Caco-2 (cell line): ENCODE results near the gene ALDH4A1. TPM values are rescaled to one million over a fixed set of nuclear protein-coding genes. Genes with fewer than 3 reads are reported as not detected.

Source experiments
- BruUV-seq: library from RNA; stranded (reverse); fragments of 400-500 nt; replicated peaks from 2 replicates; lab custom pipeline; 2021; lab: Mats Ljungman, UMichigan
- CTCF ChIA-PET: fragments of 300-600 bp; sonication (Branson Sonifier 250); formaldehyde crosslinking; loops from one replicate; lab custom pipeline; 2022; ENCODE audit warnings: antibody characterized with exemption; lab: Charles Lee
- POLR2A ChIA-PET: fragments of 300-600 bp; sonication (Branson Sonifier 250); formaldehyde crosslinking; loops from one replicate; lab custom pipeline; 2022; ENCODE audit warnings: antibody characterized with exemption; lab: Charles Lee
- DNase-seq, 2 experiments: peaks; one replicate each; pipeline versions ENCODE4 v3.0.0 to v3.0.0-alpha.2; 2020 to 2022
- H3K27me3 ChIP-seq: replicated peaks from 2 replicates; pipeline ENCODE4 v1.6.0; 2011; ENCODE audit warnings: low read length; ENCODE audit not compliant: control insufficient read depth, insufficient read depth
- H3K36me3 ChIP-seq: 2 replicates; pipeline ENCODE4 v1.5.1; 2011; ENCODE audit warnings: low read length; ENCODE audit not compliant: control insufficient read depth, insufficient read depth
- H3K4me1 ChIP-seq: fragments of 250-450 bp; sonication (Bioruptor Pico); 2 replicates; pipeline ENCODE4 v1.5.1; 2020; ENCODE audit warnings: mild to moderate bottlenecking
- H3K4me3 ChIP-seq: 2 replicates; pipeline ENCODE4 v1.5.1; 2011; ENCODE audit warnings: low read depth, mild to moderate bottlenecking, control low read depth, low read length
- H3K9me3 ChIP-seq: fragments of 250-450 bp; sonication (Bioruptor Pico); 2 replicates; pipeline ENCODE4 v1.5.1; 2020; ENCODE audit warnings: mild to moderate bottlenecking, moderate library complexity
- H3K27ac Mint-ChIP-seq: one replicate; pipeline ENCODE4 v1.8.0; 2022; ENCODE audit warnings: mixed read lengths; ENCODE audit not compliant: unreplicated experiment
- H3K27me3 Mint-ChIP-seq: one replicate; pipeline ENCODE4 v1.8.0; 2022; ENCODE audit warnings: mixed read lengths; ENCODE audit not compliant: insufficient read depth, unreplicated experiment
- H3K36me3 Mint-ChIP-seq: one replicate; pipeline ENCODE4 v1.8.0; 2022; ENCODE audit warnings: mild to moderate bottlenecking, mixed read lengths; ENCODE audit not compliant: insufficient read depth, unreplicated experiment
- H3K4me1 Mint-ChIP-seq: one replicate; pipeline ENCODE4 v1.8.0; 2022; ENCODE audit warnings: low read depth, mixed read lengths; ENCODE audit not compliant: unreplicated experiment
- H3K4me3 Mint-ChIP-seq: one replicate; pipeline ENCODE4 v1.8.0; 2022; ENCODE audit warnings: mild to moderate bottlenecking, moderate library complexity, mixed read lengths; ENCODE audit not compliant: unreplicated experiment
- H3K9me3 Mint-ChIP-seq: one replicate; pipeline ENCODE4 v1.8.0; 2022; ENCODE audit warnings: mixed read lengths; ENCODE audit not compliant: unreplicated experiment
- intact Hi-C: fragments of 100-400 bp; cut with micrococcal nuclease; formaldehyde crosslinking; loops from one replicate; pipeline ENCODE4 v1.10.0; 2022; ENCODE audit not compliant: unreplicated experiment
- total RNA-seq: library from RNA; stranded (reverse); gene quantifications from 2 replicates; pipeline ENCODE4 v1.2.3, GENCODE V29; 2022
- TF ChIP-seq, protein P1 (sequence below), 2 experiments: fragments of 200-600 bp in 1 of 2; IDR thresholded peaks; 1 replicate in 1 of 2; 2 replicates in 1 of 2; pipeline versions ENCODE4 v1.5.1 to v1.8.0; 2011 to 2022; ENCODE audit warnings: antibody characterized with exemption in 1 of 2, control low read depth in 1 of 2, inconsistent platforms in 1 of 2, low read depth in 1 of 2, low read length in 1 of 2, mild to moderate bottlenecking in 1 of 2, moderate library complexity in 1 of 2; ENCODE audit not compliant: insufficient read depth in 1 of 2, severe bottlenecking in 1 of 2, unreplicated experiment in 1 of 2

ALDH4A1 gene
- total RNA-seq, 1 experiment from 2014 or later: 18.0 TPM

DNA sequence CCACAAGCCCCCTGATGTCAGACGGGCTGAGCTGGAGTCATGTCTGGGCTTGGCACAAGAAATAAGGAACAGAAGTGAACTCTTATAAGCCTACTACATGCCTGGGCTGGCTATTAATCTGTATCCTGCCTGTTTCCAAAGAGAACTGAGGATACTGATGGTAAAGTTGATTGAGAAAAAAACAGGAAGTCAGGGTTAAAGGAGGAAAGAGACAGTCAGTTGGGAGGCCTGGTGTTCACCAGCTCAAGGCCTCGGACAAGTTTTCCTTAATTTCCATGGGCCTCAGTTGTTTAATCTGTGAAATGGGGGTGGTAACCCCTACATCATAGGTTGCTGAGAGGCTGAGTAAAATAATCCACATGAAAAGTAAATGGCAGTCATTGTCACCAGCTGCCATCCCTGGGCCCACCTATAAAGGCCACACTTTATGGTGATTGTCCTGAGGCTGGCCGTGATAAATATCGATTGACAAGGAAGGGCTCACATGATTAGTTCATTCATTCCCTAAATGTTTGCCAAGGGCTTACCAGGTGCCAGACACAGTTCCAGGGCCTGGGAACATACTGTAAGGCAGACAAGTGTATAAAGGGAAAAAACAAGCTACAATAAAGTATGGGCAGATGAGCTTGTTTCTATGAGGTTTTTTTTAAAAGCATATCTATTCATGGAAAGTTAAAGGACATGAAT lies 2.8 kb downstream of the ALDH4A1 start:
- Mint-ChIP-seq H3K27ac (no peak overlapping the region), H3K36me3 (peaks cover 18% of the 10 kb centered on the region), H3K9me3 (no peaks in the 10 kb centered on the region), H3K4me3 (no peak overlapping the region), H3K27me3 (no peaks in the 10 kb centered on the region), H3K4me1 (peaks cover 5% of the 10 kb centered on the region)
- no peaks in the 10 kb centered on the region for H3K27me3 ChIP-seq
- no peaks in the 10 kb centered on the region for H3K36me3 ChIP-seq
- no peak overlapping the region for H3K4me3 ChIP-seq
- POLR2A ChIA-PET: no interaction called here
- no peak for DNase-seq
- intact Hi-C loops: loop anchor here (5.0 kb wide), 1 partner anchor 58 kb away; the partner anchor contains the start of gene IFFO2
- BruUV-seq: no TSS peak
- CTCF ChIA-PET: interaction anchor here (1.0 kb wide), 1 partner anchor 14 kb away, joined by 3 read pairs; no protein-coding TSS in a partner anchor
- no peaks in the 10 kb centered on the region for H3K9me3 ChIP-seq
- TF ChIP-seq, protein P1, sequence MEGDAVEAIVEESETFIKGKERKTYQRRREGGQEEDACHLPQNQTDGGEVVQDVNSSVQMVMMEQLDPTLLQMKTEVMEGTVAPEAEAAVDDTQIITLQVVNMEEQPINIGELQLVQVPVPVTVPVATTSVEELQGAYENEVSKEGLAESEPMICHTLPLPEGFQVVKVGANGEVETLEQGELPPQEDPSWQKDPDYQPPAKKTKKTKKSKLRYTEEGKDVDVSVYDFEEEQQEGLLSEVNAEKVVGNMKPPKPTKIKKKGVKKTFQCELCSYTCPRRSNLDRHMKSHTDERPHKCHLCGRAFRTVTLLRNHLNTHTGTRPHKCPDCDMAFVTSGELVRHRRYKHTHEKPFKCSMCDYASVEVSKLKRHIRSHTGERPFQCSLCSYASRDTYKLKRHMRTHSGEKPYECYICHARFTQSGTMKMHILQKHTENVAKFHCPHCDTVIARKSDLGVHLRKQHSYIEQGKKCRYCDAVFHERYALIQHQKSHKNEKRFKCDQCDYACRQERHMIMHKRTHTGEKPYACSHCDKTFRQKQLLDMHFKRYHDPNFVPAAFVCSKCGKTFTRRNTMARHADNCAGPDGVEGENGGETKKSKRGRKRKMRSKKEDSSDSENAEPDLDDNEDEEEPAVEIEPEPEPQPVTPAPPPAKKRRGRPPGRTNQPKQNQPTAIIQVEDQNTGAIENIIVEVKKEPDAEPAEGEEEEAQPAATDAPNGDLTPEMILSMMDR (IDR thresholded peaks at IDR 0.05; ENCODE audit: insufficient read depth in 1 of 2, low read depth in 1 of 2, low read length in 1 of 2, severe bottlenecking in 1 of 2, unreplicated experiment in 1 of 2): no peak
- peaks cover 30% of the 10 kb centered on the region for H3K4me1 ChIP-seq

GRCh38 chr1:18898567-18898966 lies 3.8 kb downstream of the ALDH4A1 start:
- no TSS peak for BruUV-seq
- no peaks in the 10 kb centered on the region for H3K27me3 ChIP-seq
- TF ChIP-seq, protein P1 (IDR thresholded peaks at IDR 0.05; ENCODE audit: insufficient read depth in 1 of 2, low read depth in 1 of 2, low read length in 1 of 2, severe bottlenecking in 1 of 2, unreplicated experiment in 1 of 2): no peak
- no peaks in the 10 kb centered on the region for H3K36me3 ChIP-seq
- Mint-ChIP-seq H3K27me3 (no peaks in the 10 kb centered on the region), H3K9me3 (no peaks in the 10 kb centered on the region), H3K4me1 (peaks cover 7% of the 10 kb centered on the region), H3K27ac (no peak overlapping the region), H3K4me3 (no peak overlapping the region), H3K36me3 (peaks cover 19% of the 10 kb centered on the region)
- POLR2A ChIA-PET: no interaction called here
- no peaks in the 10 kb centered on the region for H3K9me3 ChIP-seq
- CTCF ChIA-PET: no interaction called here
- H3K4me3 ChIP-seq: no peak overlapping the region
- peaks cover 33% of the 10 kb centered on the region for H3K4me1 ChIP-seq
- DNase-seq: no peak
- intact Hi-C loops: no loop called here

GRCh38 chr1:18895317-18895716 lies 7.0 kb downstream of the ALDH4A1 start:
- ChIA-PET CTCF (interaction anchor here (0.7 kb wide), 1 partner anchor 431 kb away, joined by 3 read pairs; no protein-coding TSS in a partner anchor), POLR2A (no interaction called here)
- Histone ChIP-seq H3K4me1 (peaks cover 29% of the 10 kb centered on the region), H3K36me3 (no peaks in the 10 kb centered on the region), H3K9me3 (no peaks in the 10 kb centered on the region), H3K4me3 (no peak overlapping the region), H3K27me3 (no peaks in the 10 kb centered on the region)
- Mint-ChIP-seq H3K4me3 (no peak overlapping the region), H3K27me3 (no peaks in the 10 kb centered on the region), H3K4me1 (peaks cover 7% of the 10 kb centered on the region), H3K27ac (no peak overlapping the region), H3K9me3 (no peaks in the 10 kb centered on the region), H3K36me3 (peaks cover 12% of the 10 kb centered on the region)
- no peak for DNase-seq
- TF ChIP-seq, protein P1 (IDR thresholded peaks at IDR 0.05; ENCODE audit: insufficient read depth in 1 of 2, low read depth in 1 of 2, low read length in 1 of 2, severe bottlenecking in 1 of 2, unreplicated experiment in 1 of 2): no peak
- no TSS peak for BruUV-seq
- intact Hi-C loops: no loop called here
